Body of pancreas (tissue), 4 donors: ENCODE data around the gene KRTAP4-2. TPM values are rescaled to one million over a fixed set of nuclear protein-coding genes. Genes with fewer than 3 reads are reported as not detected.

ENCODE experiments used
- ATAC-seq: fragments of 150-250 bp; one replicate; pipeline ENCODE4 v1.9.1; 2016
- DNase-seq, 4 donors: peaks; one replicate each; pipeline ENCODE4 v3.0.0-alpha.2; 2019
- H3K27ac ChIP-seq, 4 donors: fragments of 200-600 bp; sonication (generic); 1 replicate in 3 of 4; 2 replicates in 1 of 4; pipeline versions ENCODE4 v1.5.1 to v1.6.1; 2016 to 2019; ENCODE audit warnings: mild to moderate bottlenecking in 1 of 4, mixed read lengths in 1 of 4, moderate library complexity in 1 of 4
- H3K27me3 ChIP-seq, 2 donors: fragments of 200-600 bp; sonication (generic); one replicate each; pipeline ENCODE4 v1.6.0; 2016; ENCODE audit warnings: mild to moderate bottlenecking in 1 of 2
- H3K36me3 ChIP-seq, 2 donors: fragments of 200-600 bp; sonication (generic); replicated peaks in 1 of 2; 2 replicates each; pipeline ENCODE4 v1.5.1; 2016; ENCODE audit warnings: low read depth in 2 of 2; ENCODE audit not compliant: insufficient read depth in 1 of 2
- H3K4me1 ChIP-seq: fragments of 200-600 bp; sonication (generic); one replicate; pipeline ENCODE4 v1.6.0; 2016
- H3K4me3 ChIP-seq, 2 donors: fragments of 200-600 bp; sonication (generic); 1 replicate in 1 of 2; 2 replicates in 1 of 2; pipeline ENCODE4 v1.5.1; 2016 to 2019
- H3K9me3 ChIP-seq, 3 donors: fragments of 200-600 bp; sonication (generic); 1 replicate in 2 of 3; 2 replicates in 1 of 3; pipeline ENCODE4 v1.5.1; 2016
- POLR2A ChIP-seq, 3 donors: fragments of 450-650 bp; IDR thresholded peaks; one replicate each; pipeline ENCODE4 v1.6.1; 2016; ENCODE audit warnings: antibody characterized with exemption in 3 of 3, mild to moderate bottlenecking in 2 of 3
- WGBS, 2 donors: methylation state at CpG; one replicate each; pipeline ENCODE4 v1.1.5; 2017; 5-methylcytosine and 5-hydroxymethylcytosine counted together
- intact Hi-C: fragments of 100-400 bp; cut with DNase I; formaldehyde crosslinking; loops from one replicate; pipeline ENCODE4 v1.15.1; 2023
- total RNA-seq, 2 donors: library from RNA; depleted of rRNA; stranded (reverse); fragments of >200 nt; gene quantifications; one replicate each; pipeline ENCODE4 v1.1.0, GENCODE V29; 2016
- TF ChIP-seq, protein P1 (sequence below), 7 experiments: fragments of 450-650 bp in 4 of 7; fragments of 200-600 bp in 3 of 7; sonication (generic) in 3 of 7; IDR thresholded peaks; one replicate each; pipeline ENCODE4 v1.5.1; 2016 to 2019; ENCODE audit warnings: antibody characterized with exemption in 7 of 7

Gene KRTAP4-2
- total RNA-seq, 2 donors from 2014 or later, result not detected

DNA sequence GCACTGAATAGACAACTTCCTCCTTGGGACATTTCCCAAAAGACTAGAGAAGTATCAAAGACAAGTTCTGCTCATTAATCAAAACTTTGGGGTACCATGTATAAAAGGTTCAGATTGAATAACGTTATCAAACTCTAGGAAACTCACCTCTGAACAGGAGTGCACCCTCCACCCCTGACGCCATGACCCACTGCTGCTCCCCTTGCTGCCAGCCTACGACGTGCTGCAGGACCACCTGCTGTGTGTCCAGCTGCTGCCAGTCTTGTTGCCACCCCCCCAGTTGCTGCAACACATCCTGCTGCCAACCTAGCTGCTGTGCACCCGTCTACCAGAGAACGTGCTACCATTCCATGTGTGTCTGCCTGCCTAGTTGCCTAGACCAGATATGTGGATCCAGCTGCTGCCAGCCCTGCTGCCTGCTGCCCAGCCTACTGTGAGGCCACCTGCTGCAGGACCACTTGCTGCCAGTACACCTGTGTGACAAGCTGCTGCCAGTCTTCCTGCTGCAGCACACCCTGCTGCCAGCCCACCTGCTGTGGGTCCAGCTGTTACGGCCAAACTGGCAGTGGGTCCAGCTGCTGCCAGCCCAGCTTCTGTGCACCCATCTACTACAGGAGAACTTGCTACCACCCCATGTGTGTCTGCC lies 34.6 kb upstream of the KRTAP4-2 start:
- no peaks in the 10 kb centered on the region for H3K36me3 ChIP-seq
- H3K9me3 ChIP-seq, result no peaks in the 10 kb centered on the region
- H3K4me1 ChIP-seq, result no peaks in the 10 kb centered on the region
- ATAC-seq (no peak), DNase-seq (no peak)
- H3K4me3 ChIP-seq, result no peak overlapping the region
- no peak overlapping the region for H3K27ac ChIP-seq
- intact Hi-C loops, result no loop called here
- no peaks in the 10 kb centered on the region for H3K27me3 ChIP-seq
- TF ChIP-seq, protein P1, sequence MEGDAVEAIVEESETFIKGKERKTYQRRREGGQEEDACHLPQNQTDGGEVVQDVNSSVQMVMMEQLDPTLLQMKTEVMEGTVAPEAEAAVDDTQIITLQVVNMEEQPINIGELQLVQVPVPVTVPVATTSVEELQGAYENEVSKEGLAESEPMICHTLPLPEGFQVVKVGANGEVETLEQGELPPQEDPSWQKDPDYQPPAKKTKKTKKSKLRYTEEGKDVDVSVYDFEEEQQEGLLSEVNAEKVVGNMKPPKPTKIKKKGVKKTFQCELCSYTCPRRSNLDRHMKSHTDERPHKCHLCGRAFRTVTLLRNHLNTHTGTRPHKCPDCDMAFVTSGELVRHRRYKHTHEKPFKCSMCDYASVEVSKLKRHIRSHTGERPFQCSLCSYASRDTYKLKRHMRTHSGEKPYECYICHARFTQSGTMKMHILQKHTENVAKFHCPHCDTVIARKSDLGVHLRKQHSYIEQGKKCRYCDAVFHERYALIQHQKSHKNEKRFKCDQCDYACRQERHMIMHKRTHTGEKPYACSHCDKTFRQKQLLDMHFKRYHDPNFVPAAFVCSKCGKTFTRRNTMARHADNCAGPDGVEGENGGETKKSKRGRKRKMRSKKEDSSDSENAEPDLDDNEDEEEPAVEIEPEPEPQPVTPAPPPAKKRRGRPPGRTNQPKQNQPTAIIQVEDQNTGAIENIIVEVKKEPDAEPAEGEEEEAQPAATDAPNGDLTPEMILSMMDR (IDR thresholded peaks at IDR 0.05), result no peak
- TF ChIP-seq POLR2A (IDR thresholded peaks at IDR 0.05), result no peak
- WGBS, 2 donors, result 49 to 57% methylated on average over 6 to 7 of the region's 7 CpGs

DNA sequence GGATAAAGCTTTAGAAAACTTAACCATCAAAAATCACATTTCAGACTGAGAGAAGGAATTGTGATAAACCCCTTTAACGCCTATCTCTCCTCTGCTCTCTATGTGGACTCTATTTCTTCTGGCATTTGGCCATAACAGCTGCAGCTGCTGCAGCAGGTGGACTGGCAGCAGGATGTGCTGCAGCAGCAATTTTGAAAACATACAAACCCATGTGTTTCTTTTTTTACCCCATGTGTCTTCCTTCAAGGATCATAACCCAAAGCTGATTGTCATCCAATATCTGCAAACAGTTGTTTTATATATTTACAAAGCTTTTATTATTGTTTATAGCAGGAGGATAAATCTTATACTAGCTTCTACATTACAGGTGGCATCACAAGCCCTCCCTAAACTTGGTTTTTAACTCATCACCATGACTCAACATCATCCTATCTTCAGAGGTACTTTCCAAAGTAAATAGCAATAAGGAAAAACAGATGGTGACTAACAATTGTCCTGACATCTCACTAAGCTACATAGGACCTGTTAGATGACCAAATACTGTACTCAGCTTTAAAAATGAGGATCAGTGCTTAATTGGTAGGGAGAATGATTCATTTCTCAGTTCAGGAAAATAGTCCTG lies 33.9 kb upstream of the KRTAP4-2 start:
- Histone ChIP-seq H3K4me1 (no peaks in the 10 kb centered on the region), H3K27me3 (no peaks in the 10 kb centered on the region)
- 21 to 43% methylated on average over 1 of the region's 1 CpG for WGBS, 2 donors

DNA sequence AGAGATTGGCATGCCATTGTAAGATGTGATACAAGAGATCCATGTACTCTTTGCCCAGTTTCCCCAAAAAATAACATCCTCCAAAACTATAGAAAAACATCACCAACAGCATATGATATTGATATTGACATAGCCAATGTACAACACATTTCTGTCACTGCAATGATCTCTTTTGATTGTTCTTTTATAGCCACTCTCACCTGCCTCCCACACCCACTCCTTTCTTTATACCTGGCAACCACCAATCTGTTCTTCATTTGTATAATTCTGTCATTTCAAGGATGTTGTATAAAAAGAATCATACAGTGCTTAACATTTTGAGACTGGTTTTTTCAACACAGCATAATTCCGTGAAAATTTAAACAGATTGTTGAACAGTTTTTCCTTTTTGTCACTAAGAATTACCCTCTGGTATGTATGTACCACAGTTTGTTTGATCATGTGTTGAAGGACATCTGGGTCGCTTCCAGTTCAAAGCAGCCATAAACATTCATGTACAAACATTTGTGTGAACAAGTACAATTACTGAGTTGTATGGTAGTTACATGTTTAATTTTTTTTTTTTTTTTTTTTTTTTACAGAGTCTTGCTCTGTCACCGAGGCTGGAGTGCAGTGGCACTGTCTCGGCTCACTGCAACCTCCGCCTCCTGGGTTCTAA lies 21.5 kb upstream of the KRTAP4-2 start:
- Histone ChIP-seq H3K36me3 (no peaks in the 10 kb centered on the region), H3K9me3 (no peaks in the 10 kb centered on the region), H3K27me3 (no peaks in the 10 kb centered on the region), H3K27ac (no peak overlapping the region), H3K4me1 (no peaks in the 10 kb centered on the region), H3K4me3 (no peak overlapping the region)
- ATAC-seq (no peak), DNase-seq (no peak)
- intact Hi-C loops, result no loop called here
- WGBS, 2 donors, result 50 to 52% methylated on average over 4 of the region's 5 CpGs
- TF ChIP-seq, protein P1 (IDR thresholded peaks at IDR 0.05), result no peak
- no peak for TF ChIP-seq POLR2A (IDR thresholded peaks at IDR 0.05)

More for the DNA sequence above, 33.9 kb upstream of the KRTAP4-2 start:
- TF ChIP-seq, protein P1 (IDR thresholded peaks at IDR 0.05), result no peak
- TF ChIP-seq POLR2A (IDR thresholded peaks at IDR 0.05), result no peak
- H3K27ac ChIP-seq, result no peak overlapping the region
- intact Hi-C loops, result no loop called here
- ATAC-seq (no peak), DNase-seq (no peak)
- no peaks in the 10 kb centered on the region for H3K9me3 ChIP-seq
- no peak overlapping the region for H3K4me3 ChIP-seq
- no peaks in the 10 kb centered on the region for H3K36me3 ChIP-seq

GRCh38 chr17:41196068-41196467 lies 18.0 kb upstream of the KRTAP4-2 start:
- Histone ChIP-seq H3K9me3 (no peaks in the 10 kb centered on the region), H3K36me3 (no peaks in the 10 kb centered on the region), H3K4me3 (no peak overlapping the region), H3K4me1 (no peaks in the 10 kb centered on the region), H3K27ac (no peak overlapping the region), H3K27me3 (no peaks in the 10 kb centered on the region)
- ATAC-seq, result no peak
- no peak for DNase-seq
- WGBS, 2 donors, result 17 to 30% methylated on average over 1 of the region's 1 CpG
- intact Hi-C loops, result no loop called here
- TF ChIP-seq, protein P1 (IDR thresholded peaks at IDR 0.05), result no peak
- TF ChIP-seq POLR2A (IDR thresholded peaks at IDR 0.05), result no peak
